Right atrium auricular region (tissue), 2 donors: ENCODE data around the gene BEAN1. TPM values are rescaled to one million over a fixed set of nuclear protein-coding genes. Genes with fewer than 3 reads are reported as not detected.
A peak's percentile ranks its signal among the peaks of the same experiment; 100 is the strongest.

ENCODE experiments used
- DNase-seq: peaks from one replicate; pipeline ENCODE4 v3.0.0-alpha.2; 2019; ENCODE audit warnings: low spot score
- H3K27ac ChIP-seq, 2 donors: fragments of 200-600 bp; sonication (generic); 1 replicate in 1 of 2; 2 replicates in 1 of 2; pipeline ENCODE4 v1.5.1; 2016 to 2019
- H3K27me3 ChIP-seq, 2 donors: fragments of 200-600 bp; sonication (generic); one replicate each; pipeline versions ENCODE4 v1.5.1 to v1.6.0; 2017 to 2019
- H3K36me3 ChIP-seq: fragments of 200-600 bp; sonication (generic); one replicate; pipeline ENCODE4 v1.5.1; 2016
- H3K4me1 ChIP-seq, 2 donors: fragments of 200-600 bp; sonication (generic); one replicate each; pipeline versions ENCODE4 v1.5.1 to v1.6.0; 2017 to 2019
- H3K4me3 ChIP-seq, 2 donors: fragments of 200-600 bp; sonication (generic); 1 replicate in 1 of 2; 2 replicates in 1 of 2; pipeline ENCODE4 v1.5.1; 2017 to 2019; ENCODE audit warnings: mild to moderate bottlenecking in 1 of 2, moderate library complexity in 1 of 2
- H3K9me3 ChIP-seq, 2 donors: fragments of 200-600 bp; sonication (generic); one replicate each; pipeline ENCODE4 v1.5.1; 2019
- CTCF ChIP-seq, 2 donors: fragments of 200-600 bp; sonication (generic); IDR thresholded peaks; one replicate each; pipeline ENCODE4 v1.5.1; 2019; ENCODE audit warnings: antibody characterized with exemption in 2 of 2
- total RNA-seq, 2 donors: library from RNA; depleted of rRNA; stranded (reverse); fragments of >200 nt; gene quantifications; one replicate each; pipeline ENCODE4 v1.1.0, GENCODE V29; 2016

Gene BEAN1
- under 1 TPM; 0.48 to 0.75 TPM for total RNA-seq

- Histone ChIP-seq H3K9me3 (no peaks in the 10 kb centered on the region), H3K27ac (no peak within 1 kb of the TSS), H3K36me3 (no peaks in the 10 kb centered on the region), H3K4me1 (peaks cover 0 to 18% of the 10 kb centered on the region in 2 donors), H3K27me3 (peaks cover 0 to 4% of the 10 kb centered on the region in 2 donors), H3K4me3 (peak within 1 kb of the TSS; percentile 41 to 59)
- no peak for DNase-seq
- TF ChIP-seq CTCF (IDR thresholded peaks at IDR 0.05): no peak
Observed at GRCh38 chr16:66427036-66427860, at the start of gene BEAN1. Gene BEAN1 (plus strand): TSS chr16:66427295. CDS start chr16:66437677, 10,382 bp downstream.

GRCh38 chr16:66377324-66377723 is 49.8 kb upstream of the BEAN1 start:
- no peak for TF ChIP-seq CTCF (IDR thresholded peaks at IDR 0.05)
- Histone ChIP-seq H3K36me3 (peaks cover 3% of the 10 kb centered on the region), H3K9me3 (no peaks in the 10 kb centered on the region), H3K27ac (peak overlapping the region; percentile 37 to 60), H3K27me3 (no peaks in the 10 kb centered on the region), H3K4me3 (no peak overlapping the region), H3K4me1 (peaks cover 0 to 21% of the 10 kb centered on the region in 2 donors)
- no peak for DNase-seq

GRCh38 chr16:66378741-66379570 is 48.1 kb upstream of the BEAN1 start:
- Histone ChIP-seq H3K27me3 (no peaks in the 10 kb centered on the region), H3K4me1 (peaks cover 0 to 21% of the 10 kb centered on the region in 2 donors), H3K36me3 (peaks cover 3% of the 10 kb centered on the region), H3K4me3 (no peak overlapping the region), H3K9me3 (no peaks in the 10 kb centered on the region), H3K27ac (peak overlapping the region in 1 of 2 donors; percentile 7)
- no peak for DNase-seq
- no peak for TF ChIP-seq CTCF (IDR thresholded peaks at IDR 0.05)

- no peak for TF ChIP-seq CTCF (IDR thresholded peaks at IDR 0.05)
- DNase-seq: no peak
- Histone ChIP-seq H3K36me3 (peaks cover 3% of the 10 kb centered on the region), H3K4me1 (peaks cover 0 to 21% of the 10 kb centered on the region in 2 donors), H3K27ac (no peak overlapping the region), H3K27me3 (no peaks in the 10 kb centered on the region), H3K9me3 (no peaks in the 10 kb centered on the region), H3K4me3 (no peak overlapping the region)
Observed at GRCh38 chr16:66379571-66379941, 47.5 kb upstream of the BEAN1 start.

GRCh38 chr16:66380421-66380820 is 46.7 kb upstream of the BEAN1 start:
- no peak overlapping the region for H3K4me3 ChIP-seq
- H3K4me1 ChIP-seq: peaks cover 0 to 16% of the 10 kb centered on the region in 2 donors
- no peak overlapping the region for H3K27ac ChIP-seq
- peaks cover 3% of the 10 kb centered on the region for H3K36me3 ChIP-seq
- H3K9me3 ChIP-seq: no peaks in the 10 kb centered on the region
- no peaks in the 10 kb centered on the region for H3K27me3 ChIP-seq
- no peak for TF ChIP-seq CTCF (IDR thresholded peaks at IDR 0.05)
- DNase-seq: no peak
